RWPE2 (cell line): Measurements from ENCODE around the gene OFD1.

Experiments
- ATAC-seq: fragments of 200-7000 bp; cut with Tn5 transposase; 3 replicates; pipeline ENCODE4 v1.9.1; 2021; ENCODE audit warnings: low read depth
- DNase-seq: peaks from one replicate; pipeline ENCODE4 v3.0.0-alpha.2; 2020; ENCODE audit warnings: low spot score
- H3K27ac ChIP-seq: fragments of 450-650 bp; 2 replicates; pipeline ENCODE4 v1.5.1; 2017; ENCODE audit warnings: mild to moderate bottlenecking; ENCODE audit not compliant: poor library complexity, severe bottlenecking
- H3K27me3 ChIP-seq: fragments of 250-450 bp; sonication (Bioruptor Pico); 2 replicates; pipeline ENCODE4 v1.5.1; 2021; ENCODE audit warnings: mild to moderate bottlenecking, moderate library complexity; ENCODE audit not compliant: insufficient read depth, poor library complexity, severe bottlenecking
- H3K36me3 ChIP-seq: fragments of 250-450 bp; sonication (Bioruptor Pico); 2 replicates; pipeline ENCODE4 v1.5.1; 2020; ENCODE audit warnings: low read depth, mild to moderate bottlenecking, moderate library complexity
- H3K4me1 ChIP-seq: fragments of 250-450 bp; sonication (Bioruptor Pico); 2 replicates; pipeline ENCODE4 v1.5.1; 2021; ENCODE audit warnings: mild to moderate bottlenecking, moderate library complexity; ENCODE audit not compliant: insufficient read depth, poor library complexity, severe bottlenecking
- H3K4me3 ChIP-seq: fragments of 250-450 bp; sonication (Bioruptor Pico); 2 replicates; pipeline ENCODE4 v1.5.1; 2021; ENCODE audit warnings: mild to moderate bottlenecking, moderate library complexity; ENCODE audit not compliant: severe bottlenecking
- H3K9me3 ChIP-seq: fragments of 250-450 bp; sonication (Bioruptor Pico); 2 replicates; pipeline ENCODE4 v1.5.1; 2021; ENCODE audit warnings: mild to moderate bottlenecking, moderate library complexity; ENCODE audit not compliant: severe bottlenecking
- TF ChIP-seq, protein P1 (sequence below): fragments of 450-650 bp; IDR thresholded peaks from one replicate; pipeline ENCODE4 v1.5.1; 2017; ENCODE audit warnings: mild to moderate bottlenecking, moderate library complexity; ENCODE audit not compliant: poor library complexity, severe bottlenecking

OFD1 gene

DNA sequence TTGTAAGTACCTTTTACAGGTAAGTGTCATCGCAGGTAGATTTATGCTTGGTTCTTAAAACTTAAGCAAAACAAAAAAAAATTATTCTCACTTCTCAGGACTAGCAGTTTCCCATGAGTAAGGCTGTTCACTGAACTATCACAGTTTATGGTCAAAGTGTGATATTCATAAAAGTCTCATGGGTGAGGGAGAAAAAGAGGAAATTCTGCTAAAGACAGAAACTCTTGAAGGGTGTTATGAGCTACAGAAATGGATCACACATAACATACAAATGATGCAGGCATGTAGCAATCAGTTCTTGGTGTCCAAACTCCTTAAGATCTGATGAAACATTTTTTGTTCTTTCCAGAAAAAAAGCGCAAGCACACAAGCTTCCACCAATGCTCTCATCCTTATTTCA lies 37.1 kb upstream of the OFD1 start:
- no peak for ATAC-seq
- Histone ChIP-seq H3K4me3 (no peak overlapping the region), H3K27me3 (no peaks in the 10 kb centered on the region), H3K36me3 (no peaks in the 10 kb centered on the region), H3K27ac (no peak overlapping the region), H3K4me1 (peaks cover 20% of the 10 kb centered on the region), H3K9me3 (no peaks in the 10 kb centered on the region)
- TF ChIP-seq, protein P1, sequence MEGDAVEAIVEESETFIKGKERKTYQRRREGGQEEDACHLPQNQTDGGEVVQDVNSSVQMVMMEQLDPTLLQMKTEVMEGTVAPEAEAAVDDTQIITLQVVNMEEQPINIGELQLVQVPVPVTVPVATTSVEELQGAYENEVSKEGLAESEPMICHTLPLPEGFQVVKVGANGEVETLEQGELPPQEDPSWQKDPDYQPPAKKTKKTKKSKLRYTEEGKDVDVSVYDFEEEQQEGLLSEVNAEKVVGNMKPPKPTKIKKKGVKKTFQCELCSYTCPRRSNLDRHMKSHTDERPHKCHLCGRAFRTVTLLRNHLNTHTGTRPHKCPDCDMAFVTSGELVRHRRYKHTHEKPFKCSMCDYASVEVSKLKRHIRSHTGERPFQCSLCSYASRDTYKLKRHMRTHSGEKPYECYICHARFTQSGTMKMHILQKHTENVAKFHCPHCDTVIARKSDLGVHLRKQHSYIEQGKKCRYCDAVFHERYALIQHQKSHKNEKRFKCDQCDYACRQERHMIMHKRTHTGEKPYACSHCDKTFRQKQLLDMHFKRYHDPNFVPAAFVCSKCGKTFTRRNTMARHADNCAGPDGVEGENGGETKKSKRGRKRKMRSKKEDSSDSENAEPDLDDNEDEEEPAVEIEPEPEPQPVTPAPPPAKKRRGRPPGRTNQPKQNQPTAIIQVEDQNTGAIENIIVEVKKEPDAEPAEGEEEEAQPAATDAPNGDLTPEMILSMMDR = no peak
- DNase-seq = no peak

DNA sequence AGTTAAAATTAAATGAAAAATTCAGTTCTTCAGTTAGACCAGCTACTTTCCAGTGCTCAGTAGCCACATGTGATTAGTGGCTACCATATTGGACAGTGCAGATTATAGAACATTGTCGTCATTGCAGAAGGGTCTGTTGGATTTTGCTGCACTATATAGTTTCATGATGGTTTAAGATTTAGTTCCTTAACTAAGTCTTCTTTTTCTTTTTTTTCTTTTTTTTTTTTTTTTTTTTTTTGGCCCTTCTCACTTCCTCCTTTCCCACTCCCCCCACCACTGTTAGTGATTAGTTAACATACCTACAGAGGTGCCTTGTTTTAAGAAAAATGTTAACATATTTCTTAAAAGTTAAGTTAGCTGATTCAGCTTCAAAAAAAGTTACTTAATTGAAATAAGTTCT lies 36.6 kb upstream of the OFD1 start:
- Histone ChIP-seq H3K36me3 (no peaks in the 10 kb centered on the region), H3K4me1 (peaks cover 15% of the 10 kb centered on the region), H3K9me3 (no peaks in the 10 kb centered on the region), H3K27me3 (no peaks in the 10 kb centered on the region), H3K4me3 (no peak overlapping the region), H3K27ac (no peak overlapping the region)
- ATAC-seq (no peak), DNase-seq (no peak)
- TF ChIP-seq, protein P1 = no peak

DNA sequence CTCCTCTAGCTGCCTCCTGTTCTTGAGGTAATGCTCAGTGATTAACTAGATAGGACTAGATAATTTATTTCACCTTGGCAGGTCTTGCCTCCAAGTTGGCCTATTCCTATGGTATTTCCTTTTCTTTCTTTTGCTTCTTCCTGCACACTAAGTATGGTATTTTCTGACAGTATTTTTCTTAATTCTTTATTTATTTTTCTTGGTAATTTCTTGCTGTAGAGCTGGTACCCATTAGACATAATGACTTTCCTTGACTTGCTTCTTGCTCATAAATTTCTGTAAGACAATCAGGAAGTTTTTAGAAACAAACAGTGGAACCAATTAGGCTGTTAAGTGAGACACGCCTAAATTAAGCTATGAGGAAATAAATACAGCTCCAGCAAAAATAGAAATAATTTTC lies 36.1 kb upstream of the OFD1 start:
- Histone ChIP-seq H3K36me3 (no peaks in the 10 kb centered on the region), H3K4me1 (peaks cover 11% of the 10 kb centered on the region), H3K9me3 (no peaks in the 10 kb centered on the region), H3K4me3 (no peak overlapping the region), H3K27ac (no peak overlapping the region), H3K27me3 (no peaks in the 10 kb centered on the region)
- no peak for DNase-seq
- TF ChIP-seq, protein P1 = no peak
- ATAC-seq = no peak

DNA sequence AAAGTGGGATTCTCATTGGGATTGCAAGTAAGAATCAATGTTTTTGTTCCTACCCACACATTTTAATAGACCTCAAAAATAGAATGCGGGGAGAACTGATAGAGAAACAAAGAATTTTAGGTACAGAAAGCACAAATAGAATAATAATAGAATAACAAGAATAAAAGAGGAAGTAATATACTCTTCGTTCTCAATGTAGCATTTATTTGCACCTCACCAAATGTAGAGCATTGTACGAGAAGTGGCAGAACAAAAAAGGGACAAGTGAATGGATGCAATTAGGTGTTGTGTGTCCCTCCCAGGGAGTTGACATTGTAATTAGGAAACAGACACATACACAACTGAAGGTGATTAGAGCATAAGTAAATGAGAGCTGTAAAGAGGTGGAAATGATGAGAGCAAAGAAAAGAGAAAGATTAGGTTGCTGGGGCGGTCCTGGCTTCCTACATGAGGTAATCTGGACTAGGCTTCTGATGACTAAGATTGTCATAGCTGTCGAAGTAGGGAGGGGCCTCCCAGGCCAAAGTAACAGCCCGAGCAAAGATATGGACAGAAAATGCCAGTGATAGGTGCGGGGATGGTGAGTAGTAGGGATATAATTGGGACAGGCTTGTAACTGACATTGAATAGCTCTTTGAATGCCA lies 35.2 kb upstream of the OFD1 start:
- Histone ChIP-seq H3K36me3 (no peaks in the 10 kb centered on the region), H3K4me1 (peaks cover 2% of the 10 kb centered on the region), H3K9me3 (no peaks in the 10 kb centered on the region), H3K4me3 (no peak overlapping the region), H3K27ac (no peak overlapping the region), H3K27me3 (no peaks in the 10 kb centered on the region)
- TF ChIP-seq, protein P1 = no peak
- ATAC-seq (peak; percentile 36; the same call in 1 of the 3 replicates), DNase-seq (no peak)

DNA sequence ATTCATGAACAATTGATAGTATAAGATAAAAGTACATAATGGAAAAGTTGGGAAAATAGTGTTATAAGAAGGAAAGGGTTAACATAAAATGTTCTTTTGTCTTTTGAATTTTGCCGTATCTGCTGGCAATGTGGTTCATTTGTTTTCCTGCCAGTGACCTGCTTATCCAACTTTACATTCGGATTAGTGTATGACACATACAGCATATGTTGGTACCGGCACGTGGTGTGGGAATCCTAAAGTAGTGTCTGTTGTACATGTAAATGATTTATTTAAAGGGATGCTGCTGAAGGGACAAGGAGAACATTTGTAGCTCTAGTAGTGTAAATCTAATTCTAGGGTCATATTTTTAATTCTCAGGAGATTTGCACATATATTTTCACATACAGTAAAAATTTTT lies 34.2 kb upstream of the OFD1 start:
- ATAC-seq (no peak), DNase-seq (no peak)
- Histone ChIP-seq H3K9me3 (no peaks in the 10 kb centered on the region), H3K27me3 (no peaks in the 10 kb centered on the region), H3K36me3 (no peaks in the 10 kb centered on the region), H3K4me1 (no peaks in the 10 kb centered on the region), H3K4me3 (no peak overlapping the region), H3K27ac (no peak overlapping the region)
- TF ChIP-seq, protein P1 = no peak
